Upper lobe of left lung (tissue), 6 donors: ENCODE measurements around the gene KCNIP1. TPM values are rescaled to one million over a fixed set of nuclear protein-coding genes. Genes with fewer than 3 reads are reported as not detected.

Source experiments
- ATAC-seq, 2 donors: fragments of 200-7000 bp; cut with Tn5 transposase; one replicate each; pipeline ENCODE4 v1.9.1; 2022; ENCODE audit warnings: mild to moderate bottlenecking in 2 of 2, moderate library complexity in 2 of 2; ENCODE audit not compliant: low FRiP score in 2 of 2
- DNase-seq, 2 donors: peaks; one replicate each; pipeline ENCODE4 v3.0.0-alpha.2; 2019 to 2020
- H3K27ac ChIP-seq, 4 donors: fragments of 200-600 bp; sonication (generic); one replicate each; pipeline ENCODE4 v1.5.1; 2016 to 2019
- H3K27me3 ChIP-seq, 4 donors: fragments of 200-600 bp; sonication (generic); one replicate each; pipeline ENCODE4 v1.5.1; 2017 to 2019
- H3K36me3 ChIP-seq, 4 donors: fragments of 200-600 bp; sonication (generic); one replicate each; pipeline ENCODE4 v1.5.1; 2016 to 2019
- H3K4me1 ChIP-seq, 4 donors: fragments of 200-600 bp; sonication (generic); one replicate each; pipeline ENCODE4 v1.5.1; 2018 to 2019
- H3K4me3 ChIP-seq, 4 donors: fragments of 200-600 bp; sonication (generic); one replicate each; pipeline ENCODE4 v1.5.1; 2017 to 2019; ENCODE audit warnings: mild to moderate bottlenecking in 2 of 4, moderate library complexity in 1 of 4
- H3K9me3 ChIP-seq, 4 donors: fragments of 200-600 bp; sonication (generic); one replicate each; pipeline ENCODE4 v1.5.1; 2018 to 2019
- EP300 ChIP-seq, 4 donors: sonication (generic); formaldehyde crosslinking; IDR thresholded peaks; one replicate each; pipeline ENCODE4 v1.5.1; 2017; ENCODE audit warnings: antibody characterized with exemption in 4 of 4, control low read depth in 2 of 4
- POLR2A ChIP-seq, 4 donors: fragments of 450-650 bp; IDR thresholded peaks; one replicate each; pipeline ENCODE4 v1.5.1; 2016 to 2017; ENCODE audit warnings: antibody characterized with exemption in 4 of 4, mild to moderate bottlenecking in 2 of 4
- POLR2AphosphoS5 ChIP-seq, 2 donors: sonication (generic); formaldehyde crosslinking; IDR thresholded peaks; one replicate each; pipeline ENCODE4 v1.5.1; 2017; ENCODE audit warnings: antibody characterized with exemption in 2 of 2
- WGBS, 2 donors: methylation state at CpG; one replicate each; pipeline ENCODE4 v1.1.5; 2017 to 2018; 5-methylcytosine and 5-hydroxymethylcytosine counted together
- total RNA-seq, 6 donors: library from RNA; depleted of rRNA in 4 of 6; stranded (reverse); fragments of >200 nt in 4 of 6; gene quantifications; one replicate each; pipeline versions ENCODE4 v1.1.0 to v1.2.1, GENCODE V29; 2016 to 2021
- TF ChIP-seq, protein P1 (sequence below), 6 experiments: fragments of 450-650 bp in 4 of 6; fragments of 200-600 bp in 2 of 6; sonication (generic) in 2 of 6; IDR thresholded peaks; one replicate each; pipeline ENCODE4 v1.5.1; 2016 to 2019; ENCODE audit warnings: antibody characterized with exemption in 6 of 6
- donor health status: DM: no; HTN: no; CAD: no; lungs with moderate emphysema.
- donor health status: DM: no; HTN: yes; CAD: no; lungs with severe emphysema.

The KCNIP1 gene
- total RNA-seq, 6 donors from 2014 or later: 1.9 to 3.3 (median 2.9) TPM; not detected in 1

- Histone ChIP-seq H3K4me3 (no peak overlapping the region), H3K27ac (no peak overlapping the region), H3K9me3 (no peaks in the 10 kb centered on the region), H3K4me1 (peaks cover 0 to 7% (median 3%) of the 10 kb centered on the region in 4 donors), H3K36me3 (no peaks in the 10 kb centered on the region), H3K27me3 (no peaks in the 10 kb centered on the region)
- peak in 1 of 2 donors; percentile 61 for ATAC-seq
- 2 to 3% methylated on average over 28 of the region's 28 CpGs for WGBS, 2 donors
- peak in 1 of 2 donors; percentile 72 for DNase-seq
- TF ChIP-seq POLR2A (IDR thresholded peaks at IDR 0.05) (no peak), POLR2AphosphoS5 (IDR thresholded peaks at IDR 0.05) (no peak), EP300 (IDR thresholded peaks at IDR 0.05) (no peak)
- TF ChIP-seq, protein P1, sequence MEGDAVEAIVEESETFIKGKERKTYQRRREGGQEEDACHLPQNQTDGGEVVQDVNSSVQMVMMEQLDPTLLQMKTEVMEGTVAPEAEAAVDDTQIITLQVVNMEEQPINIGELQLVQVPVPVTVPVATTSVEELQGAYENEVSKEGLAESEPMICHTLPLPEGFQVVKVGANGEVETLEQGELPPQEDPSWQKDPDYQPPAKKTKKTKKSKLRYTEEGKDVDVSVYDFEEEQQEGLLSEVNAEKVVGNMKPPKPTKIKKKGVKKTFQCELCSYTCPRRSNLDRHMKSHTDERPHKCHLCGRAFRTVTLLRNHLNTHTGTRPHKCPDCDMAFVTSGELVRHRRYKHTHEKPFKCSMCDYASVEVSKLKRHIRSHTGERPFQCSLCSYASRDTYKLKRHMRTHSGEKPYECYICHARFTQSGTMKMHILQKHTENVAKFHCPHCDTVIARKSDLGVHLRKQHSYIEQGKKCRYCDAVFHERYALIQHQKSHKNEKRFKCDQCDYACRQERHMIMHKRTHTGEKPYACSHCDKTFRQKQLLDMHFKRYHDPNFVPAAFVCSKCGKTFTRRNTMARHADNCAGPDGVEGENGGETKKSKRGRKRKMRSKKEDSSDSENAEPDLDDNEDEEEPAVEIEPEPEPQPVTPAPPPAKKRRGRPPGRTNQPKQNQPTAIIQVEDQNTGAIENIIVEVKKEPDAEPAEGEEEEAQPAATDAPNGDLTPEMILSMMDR (IDR thresholded peaks at IDR 0.05): no peak
These were observed 177.2 kb downstream of the KCNIP1 start for GRCh38 chr5:170681013-170681433.

- no peaks in the 10 kb centered on the region for H3K27me3 ChIP-seq
- 16 to 23% methylated on average over 4 of the region's 4 CpGs for WGBS, 2 donors
- ATAC-seq (no peak), DNase-seq (no peak)
- H3K4me3 ChIP-seq: no peak overlapping the region
- H3K36me3 ChIP-seq: no peaks in the 10 kb centered on the region
- TF ChIP-seq, protein P1 (IDR thresholded peaks at IDR 0.05): no peak
- TF ChIP-seq EP300 (IDR thresholded peaks at IDR 0.05): no peak
- no peak for TF ChIP-seq POLR2AphosphoS5 (IDR thresholded peaks at IDR 0.05)
- no peak for TF ChIP-seq POLR2A (IDR thresholded peaks at IDR 0.05)
- no peaks in the 10 kb centered on the region for H3K4me1 ChIP-seq
- no peaks in the 10 kb centered on the region for H3K9me3 ChIP-seq
- no peak overlapping the region for H3K27ac ChIP-seq
These were observed 187.8 kb downstream of the KCNIP1 start for GRCh38 chr5:170691657-170692056.

GRCh38 chr5:170693701-170694100, 189.9 kb downstream of the KCNIP1 start:
- no peak for ATAC-seq
- DNase-seq: no peak
- H3K4me3 ChIP-seq: no peak overlapping the region
- no peaks in the 10 kb centered on the region for H3K27me3 ChIP-seq
- TF ChIP-seq, protein P1 (IDR thresholded peaks at IDR 0.05): no peak
- TF ChIP-seq POLR2AphosphoS5 (IDR thresholded peaks at IDR 0.05) (no peak), POLR2A (IDR thresholded peaks at IDR 0.05) (no peak), EP300 (IDR thresholded peaks at IDR 0.05) (no peak)
- no peaks in the 10 kb centered on the region for H3K9me3 ChIP-seq
- H3K27ac ChIP-seq: no peak overlapping the region
- no peaks in the 10 kb centered on the region for H3K36me3 ChIP-seq
- WGBS, 2 donors: 47 to 56% methylated on average over 4 of the region's 4 CpGs
- H3K4me1 ChIP-seq: no peaks in the 10 kb centered on the region

- Histone ChIP-seq H3K27me3 (no peaks in the 10 kb centered on the region), H3K4me3 (no peak overlapping the region), H3K36me3 (no peaks in the 10 kb centered on the region), H3K9me3 (no peaks in the 10 kb centered on the region), H3K4me1 (no peaks in the 10 kb centered on the region), H3K27ac (no peak overlapping the region)
- 35% methylated on average over 2 of the region's 2 CpGs for WGBS, 2 donors
- ATAC-seq (no peak), DNase-seq (no peak)
- TF ChIP-seq, protein P1 (IDR thresholded peaks at IDR 0.05): no peak
- TF ChIP-seq EP300 (IDR thresholded peaks at IDR 0.05): no peak
- TF ChIP-seq POLR2A (IDR thresholded peaks at IDR 0.05): no peak
- TF ChIP-seq POLR2AphosphoS5 (IDR thresholded peaks at IDR 0.05): no peak
These were observed 191.1 kb downstream of the KCNIP1 start for GRCh38 chr5:170694911-170695310.

- Histone ChIP-seq H3K9me3 (no peaks in the 10 kb centered on the region), H3K27me3 (no peaks in the 10 kb centered on the region), H3K4me3 (no peak overlapping the region), H3K27ac (no peak overlapping the region), H3K36me3 (no peaks in the 10 kb centered on the region), H3K4me1 (no peaks in the 10 kb centered on the region)
- no peak for ATAC-seq
- TF ChIP-seq, protein P1 (IDR thresholded peaks at IDR 0.05): no peak
- TF ChIP-seq POLR2A (IDR thresholded peaks at IDR 0.05): no peak
- no peak for TF ChIP-seq EP300 (IDR thresholded peaks at IDR 0.05)
- TF ChIP-seq POLR2AphosphoS5 (IDR thresholded peaks at IDR 0.05): no peak
- DNase-seq: no peak
- WGBS, 2 donors: 55 to 63% methylated on average over 2 of the region's 2 CpGs
These were observed 193.2 kb downstream of the KCNIP1 start for GRCh38 chr5:170697031-170697430.
